ENCODE data around the gene SERPING1. TPM values are rescaled to one million over a fixed set of nuclear protein-coding genes. Genes with fewer than 3 reads are reported as not detected.

Gene SERPING1
- total RNA-seq, 1 donor from 2014 or later: 74.7 TPM

DNA sequence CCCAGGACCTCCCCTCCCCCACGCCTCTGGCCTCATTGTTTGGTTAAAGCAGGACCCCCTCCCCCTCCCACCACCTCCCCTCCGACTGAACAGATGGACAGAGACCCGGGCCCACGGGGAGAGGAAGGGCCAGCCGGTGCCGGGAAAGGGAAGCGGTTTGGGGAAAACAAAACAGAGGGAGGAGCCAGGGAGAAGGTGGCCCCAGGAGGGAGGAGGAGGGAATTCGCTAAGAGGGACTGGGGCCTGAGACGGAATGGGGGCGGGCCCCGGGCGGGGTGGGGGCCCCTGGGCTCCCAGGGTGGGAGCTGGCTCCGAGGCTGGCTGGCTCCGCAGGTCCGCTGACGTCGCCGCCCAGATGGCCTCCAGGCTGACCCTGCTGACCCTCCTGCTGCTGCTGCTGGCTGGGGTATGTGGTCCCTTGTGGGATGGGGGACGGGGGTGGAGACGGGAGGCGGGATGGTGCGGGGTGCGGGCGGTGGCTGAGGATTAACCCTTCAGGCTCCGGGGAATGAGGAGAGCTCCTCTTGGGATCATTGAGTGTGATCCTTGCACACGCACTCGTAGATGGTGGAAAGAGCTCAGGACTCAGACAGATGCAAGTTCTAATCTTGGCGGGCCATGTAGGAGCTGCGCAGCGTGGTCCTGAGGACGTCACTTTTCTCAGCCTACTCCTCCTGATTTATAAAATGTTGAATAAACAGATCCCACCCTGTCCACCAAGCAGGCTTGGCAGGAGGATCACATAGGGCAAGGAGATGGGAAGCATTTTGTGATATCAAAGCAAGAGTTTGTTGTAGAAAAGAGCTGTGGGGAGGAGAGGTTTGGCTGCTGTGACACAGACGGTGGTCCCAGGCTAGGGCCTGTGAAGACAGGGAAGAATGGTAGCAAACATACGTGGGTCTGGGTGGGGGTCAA, 688 bp downstream of the SERPING1 start:
- peak; percentile 84 for DNase-seq (ENCODE audit: extremely low spot score, unreplicated experiment)
- H3K36me3 Mint-ChIP-seq: peaks cover 3% of the 10 kb centered on the region
- no peaks in the 10 kb centered on the region for H3K9me3 Mint-ChIP-seq
- TF ChIP-seq, protein P1, sequence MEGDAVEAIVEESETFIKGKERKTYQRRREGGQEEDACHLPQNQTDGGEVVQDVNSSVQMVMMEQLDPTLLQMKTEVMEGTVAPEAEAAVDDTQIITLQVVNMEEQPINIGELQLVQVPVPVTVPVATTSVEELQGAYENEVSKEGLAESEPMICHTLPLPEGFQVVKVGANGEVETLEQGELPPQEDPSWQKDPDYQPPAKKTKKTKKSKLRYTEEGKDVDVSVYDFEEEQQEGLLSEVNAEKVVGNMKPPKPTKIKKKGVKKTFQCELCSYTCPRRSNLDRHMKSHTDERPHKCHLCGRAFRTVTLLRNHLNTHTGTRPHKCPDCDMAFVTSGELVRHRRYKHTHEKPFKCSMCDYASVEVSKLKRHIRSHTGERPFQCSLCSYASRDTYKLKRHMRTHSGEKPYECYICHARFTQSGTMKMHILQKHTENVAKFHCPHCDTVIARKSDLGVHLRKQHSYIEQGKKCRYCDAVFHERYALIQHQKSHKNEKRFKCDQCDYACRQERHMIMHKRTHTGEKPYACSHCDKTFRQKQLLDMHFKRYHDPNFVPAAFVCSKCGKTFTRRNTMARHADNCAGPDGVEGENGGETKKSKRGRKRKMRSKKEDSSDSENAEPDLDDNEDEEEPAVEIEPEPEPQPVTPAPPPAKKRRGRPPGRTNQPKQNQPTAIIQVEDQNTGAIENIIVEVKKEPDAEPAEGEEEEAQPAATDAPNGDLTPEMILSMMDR (conservative IDR thresholded peaks at IDR 0.05): no peak
- peak overlapping the region; percentile 86 for H3K4me3 Mint-ChIP-seq
- H3K27me3 Mint-ChIP-seq: no peaks in the 10 kb centered on the region
- H3K27ac Mint-ChIP-seq: peak overlapping the region; percentile 91
- H3K4me1 Mint-ChIP-seq (ENCODE audit: unreplicated experiment): peaks cover 40% of the 10 kb centered on the region

DNA sequence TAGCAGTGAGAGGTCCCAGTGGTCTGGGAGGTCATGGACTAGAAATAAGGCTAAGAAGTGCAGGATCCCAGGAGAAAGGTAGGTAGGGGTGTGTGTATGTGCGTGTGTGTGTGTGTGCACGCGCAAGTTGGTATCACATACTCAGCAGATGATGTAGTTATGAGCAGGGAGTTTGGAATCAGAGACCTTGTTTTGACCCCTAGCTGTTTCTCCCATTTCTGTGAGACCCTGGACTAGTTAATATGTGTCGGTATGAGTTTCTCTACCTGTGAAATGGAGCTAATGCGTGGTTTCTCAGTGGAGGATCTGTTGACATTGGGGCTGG, 1.3 kb downstream of the SERPING1 start:
- DNase-seq (ENCODE audit: extremely low spot score, unreplicated experiment): no peak
- H3K36me3 Mint-ChIP-seq: peaks cover 3% of the 10 kb centered on the region
- H3K27me3 Mint-ChIP-seq: no peaks in the 10 kb centered on the region
- peak overlapping the region; percentile 91 for H3K27ac Mint-ChIP-seq
- H3K9me3 Mint-ChIP-seq: no peaks in the 10 kb centered on the region
- peak overlapping the region; percentile 86 for H3K4me3 Mint-ChIP-seq
- TF ChIP-seq, protein P1 (conservative IDR thresholded peaks at IDR 0.05): no peak
- peaks cover 40% of the 10 kb centered on the region for H3K4me1 Mint-ChIP-seq (ENCODE audit: unreplicated experiment)

DNA sequence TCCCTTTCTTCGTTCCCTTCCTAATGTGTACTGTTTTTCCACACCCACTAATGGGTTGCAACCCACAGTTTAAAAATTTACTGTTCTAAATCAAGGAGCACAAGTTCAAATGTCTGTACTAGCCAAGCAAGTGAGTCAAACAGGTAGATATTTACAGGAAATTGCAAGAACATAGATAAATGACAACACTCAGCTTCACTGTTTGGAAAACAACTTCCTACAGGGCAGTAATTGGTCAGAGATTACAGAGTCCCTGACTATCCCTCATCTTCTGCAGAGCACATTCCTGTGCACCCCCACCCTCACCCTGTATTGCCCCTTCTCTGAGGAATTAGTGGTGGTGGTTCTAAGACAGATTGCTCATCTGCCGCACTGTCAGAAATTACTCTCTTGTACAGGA, 1.9 kb downstream of the SERPING1 start:
- Mint-ChIP-seq H3K36me3 (peaks cover 3% of the 10 kb centered on the region), H3K27ac (peak overlapping the region; percentile 91), H3K9me3 (no peaks in the 10 kb centered on the region), H3K27me3 (no peaks in the 10 kb centered on the region), H3K4me3 (peak overlapping the region; percentile 86), H3K4me1 (ENCODE audit: unreplicated experiment) (peaks cover 40% of the 10 kb centered on the region)
- TF ChIP-seq, protein P1 (conservative IDR thresholded peaks at IDR 0.05): no peak
- no peak for DNase-seq (ENCODE audit: extremely low spot score, unreplicated experiment)

DNA sequence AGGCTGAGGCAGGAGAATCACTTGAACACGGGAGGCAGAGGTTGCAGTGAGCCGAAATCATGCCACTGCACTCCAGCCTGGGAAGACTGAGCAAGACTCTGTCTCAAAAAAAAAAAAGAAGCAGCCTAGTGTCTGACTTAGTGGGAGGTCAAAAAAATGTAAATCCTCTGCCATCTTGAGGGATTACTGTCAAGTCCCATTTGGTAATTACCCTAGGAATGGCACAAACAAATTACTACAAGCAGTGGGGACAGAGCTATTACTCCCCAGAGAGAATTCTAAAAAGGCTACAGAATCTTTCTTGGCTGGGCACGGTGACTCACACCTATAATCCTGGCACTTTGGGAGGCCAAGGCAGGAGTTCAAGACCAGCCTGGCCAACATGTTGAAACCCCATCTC, 3.8 kb downstream of the SERPING1 start:
- no peak for DNase-seq (ENCODE audit: extremely low spot score, unreplicated experiment)
- peaks cover 32% of the 10 kb centered on the region for H3K4me1 Mint-ChIP-seq (ENCODE audit: unreplicated experiment)
- H3K36me3 Mint-ChIP-seq: peaks cover 6% of the 10 kb centered on the region
- no peak overlapping the region for H3K4me3 Mint-ChIP-seq
- no peak overlapping the region for H3K27ac Mint-ChIP-seq
- TF ChIP-seq, protein P1 (conservative IDR thresholded peaks at IDR 0.05): no peak
- no peaks in the 10 kb centered on the region for H3K27me3 Mint-ChIP-seq
- no peaks in the 10 kb centered on the region for H3K9me3 Mint-ChIP-seq

DNA sequence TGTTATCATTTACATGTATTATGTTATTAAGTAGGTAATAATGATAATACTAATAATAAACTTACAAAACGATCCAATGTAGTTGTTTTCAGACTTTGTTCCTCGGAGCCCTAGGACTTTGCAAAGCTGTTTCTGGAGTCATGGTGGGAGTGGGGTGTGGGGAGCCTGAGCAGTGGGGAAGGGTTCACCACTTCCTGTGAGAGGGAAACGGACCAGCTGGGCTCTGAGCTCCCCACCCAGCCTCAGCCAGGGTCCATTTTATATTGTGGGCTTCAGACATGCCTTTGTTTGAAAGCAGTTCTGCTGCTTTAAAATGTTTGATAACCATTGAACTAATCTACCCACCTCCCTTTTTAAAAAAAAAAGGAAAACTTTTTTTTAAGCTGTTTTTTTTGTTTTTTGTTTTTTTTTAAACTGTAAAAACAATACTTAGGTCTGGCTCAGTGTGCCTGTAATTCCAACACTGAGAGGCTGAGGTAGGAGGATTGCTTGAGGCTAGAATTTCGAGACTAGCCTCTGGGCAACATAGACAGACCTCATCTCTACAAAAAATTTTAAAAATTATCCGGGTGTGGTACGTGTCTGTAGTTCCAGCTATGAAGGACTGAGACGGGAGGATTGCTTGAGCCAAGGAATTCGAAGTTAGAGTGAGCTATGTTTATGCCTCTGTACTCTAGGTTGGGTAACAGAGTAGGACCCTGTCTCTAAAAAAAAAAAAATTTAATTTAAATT, 7.0 kb downstream of the SERPING1 start:
- Mint-ChIP-seq H3K4me1 (ENCODE audit: unreplicated experiment) (peaks cover 12% of the 10 kb centered on the region), H3K36me3 (peaks cover 11% of the 10 kb centered on the region), H3K4me3 (no peak overlapping the region), H3K27me3 (no peaks in the 10 kb centered on the region), H3K27ac (no peak overlapping the region), H3K9me3 (no peaks in the 10 kb centered on the region)
- no peak for DNase-seq (ENCODE audit: extremely low spot score, unreplicated experiment)
- TF ChIP-seq, protein P1 (conservative IDR thresholded peaks at IDR 0.05): no peak
